ENCODE data around the gene HOMER1.

DNA sequence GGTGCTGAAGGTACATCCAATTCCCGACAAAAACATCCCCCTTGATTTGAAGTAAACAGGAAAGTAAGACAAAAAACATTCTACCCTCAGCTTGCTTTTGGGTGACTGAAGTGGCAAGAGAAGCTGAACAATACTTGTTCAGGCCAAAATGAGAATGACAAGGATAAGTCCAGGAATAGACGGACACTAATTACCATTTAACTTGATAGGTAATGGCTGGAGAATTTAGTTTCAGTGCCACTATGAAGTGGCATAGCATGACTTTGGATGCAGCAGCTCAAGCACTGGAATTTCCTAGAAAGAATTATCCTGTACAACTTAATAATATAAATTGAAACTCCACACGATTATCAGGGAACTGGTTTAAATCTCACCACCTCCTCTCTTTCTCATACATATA, 49.7 kb downstream of the HOMER1 start:
- TF ChIP-seq, protein P1, sequence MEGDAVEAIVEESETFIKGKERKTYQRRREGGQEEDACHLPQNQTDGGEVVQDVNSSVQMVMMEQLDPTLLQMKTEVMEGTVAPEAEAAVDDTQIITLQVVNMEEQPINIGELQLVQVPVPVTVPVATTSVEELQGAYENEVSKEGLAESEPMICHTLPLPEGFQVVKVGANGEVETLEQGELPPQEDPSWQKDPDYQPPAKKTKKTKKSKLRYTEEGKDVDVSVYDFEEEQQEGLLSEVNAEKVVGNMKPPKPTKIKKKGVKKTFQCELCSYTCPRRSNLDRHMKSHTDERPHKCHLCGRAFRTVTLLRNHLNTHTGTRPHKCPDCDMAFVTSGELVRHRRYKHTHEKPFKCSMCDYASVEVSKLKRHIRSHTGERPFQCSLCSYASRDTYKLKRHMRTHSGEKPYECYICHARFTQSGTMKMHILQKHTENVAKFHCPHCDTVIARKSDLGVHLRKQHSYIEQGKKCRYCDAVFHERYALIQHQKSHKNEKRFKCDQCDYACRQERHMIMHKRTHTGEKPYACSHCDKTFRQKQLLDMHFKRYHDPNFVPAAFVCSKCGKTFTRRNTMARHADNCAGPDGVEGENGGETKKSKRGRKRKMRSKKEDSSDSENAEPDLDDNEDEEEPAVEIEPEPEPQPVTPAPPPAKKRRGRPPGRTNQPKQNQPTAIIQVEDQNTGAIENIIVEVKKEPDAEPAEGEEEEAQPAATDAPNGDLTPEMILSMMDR (IDR thresholded peaks at IDR 0.05 in 4 of 5, conservative IDR thresholded peaks at IDR 0.05 in 1 of 5): no peak
- no peak for TF ChIP-seq POLR2A (IDR thresholded peaks at IDR 0.05)

Data from gastrocnemius medialis (tissue), 4 donors.